ENCODE data around the gene UGT2B11.
"Not testable (repeated sequence)": the region's sequence is repeated elsewhere in the genome, so short reads cannot be mapped to it uniquely, and the experiment has no call there.

The UGT2B11 gene

GRCh38 chr4:69214716-69215115 is at the start of gene UGT2B11:
Gene UGT2B11 (minus strand): TSS chr4:69214748. CDS start chr4:69214722, 26 bp downstream.
- DNase-seq (ENCODE audit: low read depth), result no peak

DNA sequence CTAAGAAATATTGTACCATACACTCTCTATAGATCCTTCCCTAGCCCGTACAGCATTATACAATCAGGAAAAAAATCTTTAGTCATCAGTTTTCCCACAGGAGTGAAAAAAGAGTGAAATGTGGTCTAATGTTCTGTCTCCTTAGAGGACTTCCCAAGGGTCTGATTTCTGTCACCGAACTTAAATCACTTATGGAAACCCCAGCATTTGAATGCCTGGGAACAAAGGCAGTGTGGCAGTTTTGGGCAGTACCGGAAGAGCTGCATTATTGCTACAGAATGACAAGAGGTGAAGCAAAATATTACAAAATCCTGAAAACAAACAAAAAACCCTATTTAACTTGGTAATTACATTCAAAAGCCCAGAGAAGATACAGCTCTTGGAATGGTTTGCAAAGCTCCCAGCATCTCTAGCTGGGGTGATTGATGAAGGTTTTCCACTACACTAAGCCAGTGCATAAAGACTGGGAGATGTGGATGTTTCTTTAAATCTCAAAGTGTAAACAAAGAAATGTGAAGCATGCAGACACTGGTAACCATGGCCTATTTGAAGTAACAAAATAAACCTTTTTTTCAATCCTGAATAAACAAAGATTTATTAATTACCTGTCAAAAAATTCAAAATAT is 38.7 kb upstream of the UGT2B11 start:
- DNase-seq (ENCODE audit: low read depth), result not testable (repeated sequence)

DNA sequence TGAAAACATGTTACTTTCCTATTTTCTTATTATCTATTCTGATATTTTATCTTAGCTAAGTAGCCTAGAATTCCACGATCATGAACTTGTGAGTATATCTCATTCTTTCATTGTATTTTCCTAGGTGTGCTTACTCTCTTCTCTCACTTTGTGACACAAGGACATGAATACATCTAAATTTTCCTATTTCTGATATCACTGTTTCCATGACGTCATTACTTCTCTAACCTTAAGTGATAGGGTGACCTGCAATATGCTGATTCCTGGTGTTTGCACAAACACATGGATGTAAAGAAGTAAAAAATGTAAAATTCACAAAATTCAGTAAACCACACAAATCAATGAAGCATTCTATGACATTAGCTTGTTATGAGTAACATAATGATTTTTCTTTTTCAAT is 36.3 kb upstream of the UGT2B11 start:
- DNase-seq (ENCODE audit: low read depth), result not testable (repeated sequence)

- DNase-seq (ENCODE audit: low read depth), result not testable (repeated sequence)
Measured at GRCh38 chr4:69242562-69243240, 28.2 kb upstream of the UGT2B11 start.

DNA sequence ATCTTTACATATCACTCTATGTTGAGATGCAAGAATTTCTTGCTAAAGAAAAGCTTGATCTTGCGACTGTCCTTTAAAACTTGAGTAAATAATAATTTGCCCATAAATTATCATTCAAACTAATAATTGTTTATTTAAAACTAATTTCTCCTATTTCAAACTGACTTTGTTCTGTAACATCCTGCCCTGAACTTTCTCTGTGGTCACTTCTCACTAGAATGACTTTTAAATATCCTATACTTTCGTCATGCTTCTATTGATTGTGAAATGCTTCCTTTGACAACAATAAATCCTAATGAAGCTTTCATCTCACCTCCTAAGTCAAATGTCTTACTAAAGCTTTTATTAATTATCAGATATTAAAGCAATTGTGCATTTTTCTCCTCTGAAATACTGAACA is 27.2 kb upstream of the UGT2B11 start:
- not testable (repeated sequence) for DNase-seq (ENCODE audit: low read depth)

DNA sequence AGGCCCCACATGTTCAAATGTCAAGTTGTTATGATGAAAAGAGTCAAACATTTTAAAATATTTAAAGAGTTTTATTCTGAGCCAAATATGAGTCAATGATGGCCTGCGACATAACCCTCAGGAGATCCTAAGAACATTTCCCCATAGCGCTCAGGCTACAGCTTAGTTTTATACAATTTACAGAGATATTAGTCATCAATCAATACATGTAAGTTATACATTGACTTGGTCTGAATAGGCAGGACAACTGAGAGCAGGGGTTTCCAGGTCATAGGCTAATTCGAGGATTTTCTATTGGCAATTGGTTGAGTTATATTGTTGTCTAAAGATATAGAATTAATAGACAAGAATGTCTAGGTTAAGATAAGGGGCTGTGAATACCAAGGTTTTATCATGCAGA is 26.2 kb upstream of the UGT2B11 start:
- not testable (repeated sequence) for DNase-seq (ENCODE audit: low read depth)

DNA sequence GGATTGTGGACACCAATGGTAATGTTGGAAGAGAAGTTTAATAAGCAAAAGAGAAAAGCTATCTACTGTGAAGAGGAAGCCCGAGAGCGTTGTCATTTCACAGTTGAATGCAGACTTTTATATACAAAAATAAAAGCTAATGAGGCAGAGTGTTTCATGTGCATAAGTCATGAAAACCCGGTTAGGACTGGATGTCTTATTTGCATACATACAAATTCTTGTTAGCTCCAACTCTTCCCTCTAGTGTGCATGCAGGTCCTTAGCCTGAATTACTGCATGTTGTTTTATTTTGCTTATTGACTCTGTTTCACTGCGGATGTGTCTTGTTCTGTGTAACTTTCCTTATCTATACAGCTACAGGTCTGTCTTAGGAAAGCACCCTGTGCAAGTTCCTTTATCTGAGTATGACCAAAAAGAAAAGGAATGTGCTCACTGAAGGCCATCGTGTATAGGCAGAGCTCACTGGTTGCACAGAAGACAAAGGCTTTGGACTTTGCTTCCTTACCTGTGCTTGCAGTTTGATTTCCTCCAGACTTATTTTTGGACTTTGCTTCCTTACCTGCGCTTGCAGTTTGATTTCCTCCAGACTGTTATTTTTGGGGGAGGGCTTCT is 25.1 kb upstream of the UGT2B11 start:
- peak; percentile 51 for DNase-seq (ENCODE audit: low read depth)

GRCh38 chr4:69239092-69239491 is 24.5 kb upstream of the UGT2B11 start:
- no peak for DNase-seq (ENCODE audit: low read depth)

- DNase-seq (ENCODE audit: low read depth), result no peak
Measured at GRCh38 chr4:69224891-69225290, 10.3 kb upstream of the UGT2B11 start.

GRCh38 chr4:69223277-69223676 is 8.7 kb upstream of the UGT2B11 start:
- not testable (repeated sequence) for DNase-seq (ENCODE audit: low read depth)

- not testable (repeated sequence) for DNase-seq (ENCODE audit: low read depth)
Measured at GRCh38 chr4:69218491-69218890, 3.9 kb upstream of the UGT2B11 start.

DNA sequence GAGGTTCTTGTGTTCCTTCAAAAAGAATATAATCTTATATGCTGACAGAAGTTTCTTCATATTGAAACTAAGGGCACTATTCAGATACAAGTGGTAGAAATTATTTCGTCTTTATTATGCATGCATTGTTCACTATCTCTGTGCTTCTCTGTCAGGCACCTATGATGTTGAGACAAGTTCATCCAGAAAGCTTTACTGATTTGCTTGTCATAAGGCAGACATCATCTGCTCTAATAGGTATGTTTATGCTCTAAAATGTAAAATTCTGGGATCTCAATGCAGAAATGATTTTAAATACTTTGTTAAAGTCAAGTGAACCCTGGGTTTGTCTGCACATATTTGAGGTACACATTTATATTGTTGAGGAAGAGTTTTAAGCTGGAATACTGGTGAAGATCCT is 3.6 kb downstream of the UGT2B11 start:
- DNase-seq (ENCODE audit: low read depth), result no peak

- DNase-seq (ENCODE audit: low read depth), result peak; percentile 20
Measured at GRCh38 chr4:69198506-69198905, 16.0 kb downstream of the UGT2B11 start.

GRCh38 chr4:69196209-69196965 is 18.2 kb downstream of the UGT2B11 start:
- DNase-seq (ENCODE audit: low read depth), result no peak

GRCh38 chr4:69194166-69194565 is 20.4 kb downstream of the UGT2B11 start:
- DNase-seq (ENCODE audit: low read depth), result no peak

- peak; percentile 72 for DNase-seq (ENCODE audit: low read depth)
Measured at GRCh38 chr4:69191905-69192304, 22.6 kb downstream of the UGT2B11 start.

- not testable (repeated sequence) for DNase-seq (ENCODE audit: low read depth)
Measured at GRCh38 chr4:69190621-69191020, 23.9 kb downstream of the UGT2B11 start.

GRCh38 chr4:69181519-69182169 is 32.9 kb downstream of the UGT2B11 start:
- not testable (repeated sequence) for DNase-seq (ENCODE audit: low read depth)

GRCh38 chr4:69179817-69180216 is 34.7 kb downstream of the UGT2B11 start:
- not testable (repeated sequence) for DNase-seq (ENCODE audit: low read depth)

GRCh38 chr4:69178751-69179205 is 35.8 kb downstream of the UGT2B11 start:
- DNase-seq (ENCODE audit: low read depth), result peak; percentile 67

GRCh38 chr4:69170233-69171134 is 44.1 kb downstream of the UGT2B11 start:
- peak; percentile 14 for DNase-seq (ENCODE audit: low read depth)
